Retinal pigment epithelial cell (primary cell): ENCODE data around the gene ERVH48-1.

Experiments used
- DNase-seq: peaks from one replicate; pipeline ENCODE4 v3.0.0-alpha.2; 2010; ENCODE audit warnings: low read depth
- H3K4me3 ChIP-seq: 2 replicates; pipeline ENCODE4 v1.5.1; 2011; ENCODE audit warnings: mild to moderate bottlenecking, low read length, control low read depth, moderate library complexity
- TF ChIP-seq, protein P1 (sequence below): conservative IDR thresholded peaks from 2 replicates; pipeline ENCODE4 v1.5.1; 2011; ENCODE audit warnings: low read depth, low read length, control low read depth, inconsistent platforms

The ERVH48-1 gene

DNA sequence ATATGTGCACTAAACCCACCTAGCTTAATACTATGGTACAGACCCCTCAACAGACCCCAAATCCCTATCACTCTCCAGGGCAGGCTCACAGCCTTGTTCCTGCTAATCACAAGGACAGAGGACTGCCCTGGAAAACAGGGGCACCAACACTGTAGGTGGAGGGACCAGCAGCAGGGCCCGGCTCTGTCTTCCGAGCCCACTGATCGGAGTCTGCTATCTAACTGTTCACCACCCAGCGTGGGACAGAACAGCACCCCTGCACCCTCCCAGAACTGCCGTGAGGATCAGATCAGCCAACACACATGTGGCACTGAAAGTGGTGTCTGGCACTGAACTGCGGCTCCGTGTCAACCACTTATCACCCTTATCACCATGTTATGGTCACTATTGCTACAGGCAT, 52.3 kb downstream of the ERVH48-1 start:
- TF ChIP-seq, protein P1, sequence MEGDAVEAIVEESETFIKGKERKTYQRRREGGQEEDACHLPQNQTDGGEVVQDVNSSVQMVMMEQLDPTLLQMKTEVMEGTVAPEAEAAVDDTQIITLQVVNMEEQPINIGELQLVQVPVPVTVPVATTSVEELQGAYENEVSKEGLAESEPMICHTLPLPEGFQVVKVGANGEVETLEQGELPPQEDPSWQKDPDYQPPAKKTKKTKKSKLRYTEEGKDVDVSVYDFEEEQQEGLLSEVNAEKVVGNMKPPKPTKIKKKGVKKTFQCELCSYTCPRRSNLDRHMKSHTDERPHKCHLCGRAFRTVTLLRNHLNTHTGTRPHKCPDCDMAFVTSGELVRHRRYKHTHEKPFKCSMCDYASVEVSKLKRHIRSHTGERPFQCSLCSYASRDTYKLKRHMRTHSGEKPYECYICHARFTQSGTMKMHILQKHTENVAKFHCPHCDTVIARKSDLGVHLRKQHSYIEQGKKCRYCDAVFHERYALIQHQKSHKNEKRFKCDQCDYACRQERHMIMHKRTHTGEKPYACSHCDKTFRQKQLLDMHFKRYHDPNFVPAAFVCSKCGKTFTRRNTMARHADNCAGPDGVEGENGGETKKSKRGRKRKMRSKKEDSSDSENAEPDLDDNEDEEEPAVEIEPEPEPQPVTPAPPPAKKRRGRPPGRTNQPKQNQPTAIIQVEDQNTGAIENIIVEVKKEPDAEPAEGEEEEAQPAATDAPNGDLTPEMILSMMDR, result no peak
- no peak for DNase-seq

DNA sequence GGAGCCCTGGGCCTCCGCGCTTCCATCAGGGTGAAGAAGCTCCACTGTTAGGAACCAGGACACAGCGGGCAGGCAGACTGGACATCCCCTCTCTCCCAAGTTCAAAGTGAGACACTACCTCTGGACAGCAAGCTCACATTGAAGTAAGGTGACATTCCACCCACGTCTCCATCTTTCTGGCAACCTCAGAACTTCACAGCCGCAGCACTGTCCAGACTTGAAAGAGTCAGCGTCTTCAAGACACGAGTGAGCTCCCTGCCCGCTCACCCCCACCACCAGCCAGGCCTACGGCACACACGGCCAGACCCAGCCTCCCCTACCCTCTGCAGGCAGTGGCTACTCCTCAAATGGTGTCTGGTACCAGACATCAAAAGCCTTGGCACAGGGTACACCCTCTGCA, 57.2 kb downstream of the ERVH48-1 start:
- TF ChIP-seq, protein P1, result no peak
- H3K4me3 ChIP-seq, result no peak overlapping the region
- DNase-seq, result no peak

More for the DNA sequence above, 52.3 kb downstream of the ERVH48-1 start:
- no peak overlapping the region for H3K4me3 ChIP-seq
